HG03432 (cell line): ENCODE data around the gene CFHR1.
"Not testable (repeated sequence)": the region's sequence is repeated elsewhere in the genome, so short reads cannot be mapped to it uniquely, and the experiment has no call there.

Source experiments
- ATAC-seq: cut with Tn5 transposase; IDR thresholded peaks from one replicate; pipeline ENCODE4 v1.9.1; 2021; ENCODE audit warnings: mild to moderate bottlenecking, moderate library complexity; ENCODE audit not compliant: unreplicated experiment

CFHR1 gene

GRCh38 chr1:196819531-196819930, at the start of gene CFHR1:
TSS of gene CFHR1 (plus strand) at chr1:196819731. CDS start at chr1:196819845, 114 bp downstream.
- not testable (repeated sequence) for ATAC-seq

- ATAC-seq, result not testable (repeated sequence)
These were observed 49.7 kb upstream of the CFHR1 start for GRCh38 chr1:196769823-196770222.

GRCh38 chr1:196773713-196774112, 45.8 kb upstream of the CFHR1 start:
- ATAC-seq, result no peak

GRCh38 chr1:196774175-196774574, 45.4 kb upstream of the CFHR1 start:
- ATAC-seq, result peak; percentile 12

- peak; percentile 82 for ATAC-seq
These were observed 44.9 kb upstream of the CFHR1 start, which contains the start of gene CFHR3 for GRCh38 chr1:196774603-196775002. TSS of gene CFHR3 (plus strand) at chr1:196774840. CDS start at chr1:196774887, 47 bp downstream.

GRCh38 chr1:196777603-196778002, 41.9 kb upstream of the CFHR1 start:
- ATAC-seq, result no peak

- ATAC-seq, result no peak
These were observed 40.4 kb upstream of the CFHR1 start for GRCh38 chr1:196779093-196779492.

- not testable (repeated sequence) for ATAC-seq
These were observed 28.3 kb upstream of the CFHR1 start for GRCh38 chr1:196791252-196791651.

GRCh38 chr1:196794103-196794502, 25.4 kb upstream of the CFHR1 start:
- ATAC-seq, result not testable (repeated sequence)

- ATAC-seq, result no peak
These were observed 21.6 kb upstream of the CFHR1 start for GRCh38 chr1:196797891-196798290.

- not testable (repeated sequence) for ATAC-seq
These were observed 17.6 kb upstream of the CFHR1 start for GRCh38 chr1:196801920-196802319.

- no peak for ATAC-seq
These were observed 10.8 kb upstream of the CFHR1 start for GRCh38 chr1:196808529-196809235.

- ATAC-seq, result not testable (repeated sequence)
These were observed 2.1 kb upstream of the CFHR1 start for GRCh38 chr1:196817442-196817841.

GRCh38 chr1:196827860-196828259, 8.3 kb downstream of the CFHR1 start:
- ATAC-seq, result peak; percentile 78

GRCh38 chr1:196849613-196850492, 30.3 kb downstream of the CFHR1 start:
- ATAC-seq, result not testable (repeated sequence)

- ATAC-seq, result no peak
These were observed 36.5 kb downstream of the CFHR1 start for GRCh38 chr1:196856053-196856452.

- ATAC-seq, result no peak
These were observed 37.7 kb downstream of the CFHR1 start for GRCh38 chr1:196857188-196857587.

- no peak for ATAC-seq
These were observed 39.3 kb downstream of the CFHR1 start for GRCh38 chr1:196858811-196859210.

- ATAC-seq, result no peak
These were observed 40.9 kb downstream of the CFHR1 start for GRCh38 chr1:196860323-196860884.

- ATAC-seq, result no peak
These were observed 41.9 kb downstream of the CFHR1 start for GRCh38 chr1:196861429-196861828.

- ATAC-seq, result no peak
These were observed 47.4 kb downstream of the CFHR1 start for GRCh38 chr1:196866974-196867373.
